ENCODE data around the gene ZNF384.
"Not testable (repeated sequence)": the region's sequence is repeated elsewhere in the genome, so short reads cannot be mapped to it uniquely, and the experiment has no call there.

Gene ZNF384

GRCh38 chr12:6729186-6729585 lies 40.0 kb upstream of the ZNF384 start:
- H3K27ac ChIP-seq: no peak overlapping the region
- no peak for DNase-seq (ENCODE audit: low spot score)
- CTCF ChIA-PET: interaction anchor here (0.7 kb wide), 1 partner anchor 383 kb away, joined by 3 read pairs; no protein-coding TSS in a partner anchor
- POLR2A ChIA-PET (ENCODE audit: low non-redundant PET): no interaction called here
- TF ChIP-seq CTCF (conservative IDR thresholded peaks at IDR 0.05; ENCODE audit: low read depth): no peak

- peak overlapping the region; percentile 84 for H3K27ac ChIP-seq
- no peak for DNase-seq (ENCODE audit: low spot score)
- CTCF ChIA-PET: interaction anchor here (0.5 to 0.7 kb wide), 2 partner anchors 26 to 508 kb away, joined by 3 to 4 read pairs; no protein-coding TSS in a partner anchor
- TF ChIP-seq CTCF (conservative IDR thresholded peaks at IDR 0.05; ENCODE audit: low read depth): no peak
- POLR2A ChIA-PET (ENCODE audit: low non-redundant PET): interaction anchor here (0.7 kb wide), 1 partner anchor 127 kb away, joined by 3 read pairs; no protein-coding TSS in a partner anchor
These were observed 36.2 kb upstream of the ZNF384 start for GRCh38 chr12:6725350-6725749.

GRCh38 chr12:6724409-6724797 lies 35.2 kb upstream of the ZNF384 start:
- H3K27ac ChIP-seq: peak overlapping the region; percentile 84
- no peak for TF ChIP-seq CTCF (conservative IDR thresholded peaks at IDR 0.05; ENCODE audit: low read depth)
- POLR2A ChIA-PET (ENCODE audit: low non-redundant PET): interaction anchor here (0.6 to 1.4 kb wide), 7 partner anchors 35 to 118 kb away, joined by 3 to 13 read pairs (median 3); partner anchors contain the start of gene ZNF384
- DNase-seq (ENCODE audit: low spot score): no peak
- CTCF ChIA-PET: interaction anchor here (0.9 to 1.2 kb wide), 3 partner anchors 11 to 57 kb away, joined by 3 read pairs; partner anchors contain the start of gene MLF2

GRCh38 chr12:6723607-6724408 lies 34.6 kb upstream of the ZNF384 start, which contains the start of gene COPS7A:
COPS7A (plus strand) TSS chr12:6724046; CDS start chr12:6724657, 611 bp downstream.
- peak; percentile 97 for DNase-seq (ENCODE audit: low spot score)
- H3K27ac ChIP-seq: peak within 1 kb of the TSS; percentile 84
- TF ChIP-seq CTCF (conservative IDR thresholded peaks at IDR 0.05; ENCODE audit: low read depth): no peak
- ChIA-PET POLR2A (ENCODE audit: low non-redundant PET) (interaction anchor here (0.6 to 1.4 kb wide), 10 partner anchors 10 to 167 kb away, joined by 3 to 13 read pairs (median 3); partner anchors contain the start of genes CDCA3, USP5 and ZNF384), CTCF (interaction anchor here (0.9 to 1.2 kb wide), 3 partner anchors 12 to 56 kb away, joined by 3 read pairs; partner anchors contain the start of gene MLF2)

- POLR2A ChIA-PET (ENCODE audit: low non-redundant PET): no interaction called here
- CTCF ChIA-PET: no interaction called here
- no peak for DNase-seq (ENCODE audit: low spot score)
- no peak for TF ChIP-seq CTCF (conservative IDR thresholded peaks at IDR 0.05; ENCODE audit: low read depth)
- H3K27ac ChIP-seq: no peak overlapping the region
These were observed 33.7 kb upstream of the ZNF384 start for GRCh38 chr12:6722863-6723262.

- ChIA-PET CTCF (no interaction called here), POLR2A (ENCODE audit: low non-redundant PET) (interaction anchor here (0.6 kb wide), 1 partner anchor 134 kb away, joined by 3 read pairs; the partner anchor contains the start of gene CDCA3)
- TF ChIP-seq CTCF (conservative IDR thresholded peaks at IDR 0.05; ENCODE audit: low read depth): no peak
- DNase-seq (ENCODE audit: low spot score): no peak
- H3K27ac ChIP-seq: no peak overlapping the region
These were observed 27.8 kb upstream of the ZNF384 start for GRCh38 chr12:6716874-6717437.

- POLR2A ChIA-PET (ENCODE audit: low non-redundant PET): interaction anchor here (0.6 kb wide), 1 partner anchor 135 kb away, joined by 3 read pairs; the partner anchor contains the start of gene CDCA3
- DNase-seq (ENCODE audit: low spot score); H3K27ac ChIP-seq; CTCF ChIA-PET: not testable (repeated sequence)
These were observed 27.1 kb upstream of the ZNF384 start for GRCh38 chr12:6716031-6716873.

Measured in RWPE1 (cell line).